Loucy (cell line): Measurements from ENCODE around the gene LIG1.

ENCODE experiments used
- CTCF ChIP-seq: fragments of 200-600 bp; sonication (generic); conservative IDR thresholded peaks from 2 replicates; pipeline ENCODE4 v1.5.1; 2014; ENCODE audit warnings: mild to moderate bottlenecking, antibody characterized with exemption, low read length
- EZH2phosphoT487 ChIP-seq: fragments of 200-600 bp; IDR thresholded peaks from 2 replicates; pipeline ENCODE4 v1.6.1; 2018; ENCODE audit warnings: antibody characterized with exemption, mild to moderate bottlenecking, moderate library complexity, borderline replicate concordance

- TF ChIP-seq CTCF (no peak), EZH2phosphoT487 (no peak)
Observed at GRCh38 chr19:48170817-48171347, 738 bp upstream of the LIG1 start.
